GM10266 (cell line): ENCODE data around the gene DERL3.

Source experiments
- DNase-seq: peaks from one replicate; pipeline ENCODE4 v3.0.0; 2012; ENCODE audit errors: extremely low spot score
- CTCF ChIP-seq: IDR thresholded peaks from 2 replicates; pipeline ENCODE4 v1.5.1; 2012; ENCODE audit warnings: mild to moderate bottlenecking, low read depth; ENCODE audit not compliant: control insufficient read depth, insufficient read depth; ENCODE audit errors: missing control alignments

Gene DERL3

DNA sequence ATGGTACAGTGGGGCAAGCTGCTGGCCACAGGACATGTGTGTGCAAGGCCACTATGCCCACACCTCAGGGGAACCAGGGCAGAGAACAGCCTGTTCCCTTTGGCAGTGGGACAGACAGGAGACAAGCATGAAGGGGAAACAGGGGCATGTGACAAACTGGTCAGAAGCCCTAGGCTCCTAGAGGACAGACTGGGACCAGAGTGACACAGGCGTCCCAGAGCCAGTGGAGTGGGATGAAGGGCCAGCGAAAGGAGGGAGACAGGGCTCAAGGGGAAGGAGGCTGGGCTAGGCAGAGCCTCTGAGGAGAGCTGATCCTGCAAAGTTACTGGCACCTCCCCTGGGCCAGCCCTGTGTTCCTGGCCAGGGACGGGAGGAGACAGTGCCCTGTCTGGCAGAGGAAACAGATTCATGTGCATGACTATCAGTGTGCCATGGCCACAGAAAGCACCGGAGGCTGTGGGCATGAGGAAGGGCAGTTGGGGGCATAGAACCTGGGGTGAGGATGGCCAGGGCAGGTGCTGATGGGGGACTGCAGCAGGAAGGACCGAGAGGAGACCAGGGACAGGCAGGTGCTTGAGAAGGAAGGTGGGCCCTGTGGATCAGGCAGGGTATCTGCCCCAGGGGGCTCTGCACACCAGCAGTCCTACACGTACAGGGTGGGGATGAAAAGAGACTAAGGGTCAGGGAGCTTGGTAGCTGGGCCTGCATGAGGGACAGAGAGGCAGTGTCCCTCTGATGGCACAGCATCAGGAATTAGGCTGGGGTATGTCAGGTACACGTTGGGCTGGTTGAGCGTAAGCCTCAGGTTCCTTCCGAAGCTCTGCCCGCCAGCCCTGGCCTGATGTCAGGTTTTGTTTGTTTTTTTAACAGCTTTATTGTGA is 9.8 kb downstream of the DERL3 start:
- no peak for DNase-seq
- TF ChIP-seq CTCF = no peak

- DNase-seq = no peak
- TF ChIP-seq CTCF = no peak
These were observed 11.3 kb downstream of the DERL3 start for GRCh38 chr22:23827351-23827995.

DNA sequence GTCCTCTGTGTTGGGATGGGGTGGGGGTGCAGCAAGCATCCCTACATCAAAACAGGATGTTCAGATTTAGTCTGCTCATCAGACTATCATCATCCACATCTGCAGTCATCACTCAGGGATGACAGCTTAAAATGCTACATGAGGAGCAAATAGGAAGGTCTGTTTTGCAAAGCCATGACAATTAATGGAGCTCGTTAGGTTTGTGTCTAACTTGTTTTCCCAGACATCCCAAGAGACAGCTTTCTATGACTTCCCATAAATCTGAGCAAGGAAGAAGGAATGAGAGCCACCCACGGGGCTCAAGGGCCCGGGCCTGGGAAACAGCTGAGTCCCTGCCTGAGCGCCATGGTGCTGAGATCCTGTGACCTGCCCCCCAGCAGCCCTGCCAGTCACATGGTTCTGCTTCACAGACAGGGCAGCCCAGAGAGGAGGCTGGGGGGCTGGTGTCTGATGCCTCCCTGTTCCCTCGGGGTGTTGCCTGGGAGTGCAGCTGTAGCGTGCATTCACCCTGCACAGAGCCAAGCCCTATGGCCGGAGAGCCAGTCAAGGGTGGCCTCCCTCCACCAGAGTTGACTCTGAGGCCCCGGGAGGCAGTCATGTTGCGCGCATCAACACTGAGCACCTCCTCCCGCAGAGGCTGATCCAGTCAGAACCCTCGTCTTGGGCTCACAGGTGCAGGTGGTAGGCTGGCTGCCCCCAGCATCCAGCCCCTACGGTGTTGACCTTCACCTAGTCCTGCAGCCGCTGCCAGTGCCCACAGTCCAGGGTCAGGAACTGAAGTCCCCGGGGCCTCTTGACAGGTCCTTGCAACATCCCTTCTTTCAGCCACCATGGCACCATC is 12.1 kb downstream of the DERL3 start:
- TF ChIP-seq CTCF = no peak
- DNase-seq = no peak

DNA sequence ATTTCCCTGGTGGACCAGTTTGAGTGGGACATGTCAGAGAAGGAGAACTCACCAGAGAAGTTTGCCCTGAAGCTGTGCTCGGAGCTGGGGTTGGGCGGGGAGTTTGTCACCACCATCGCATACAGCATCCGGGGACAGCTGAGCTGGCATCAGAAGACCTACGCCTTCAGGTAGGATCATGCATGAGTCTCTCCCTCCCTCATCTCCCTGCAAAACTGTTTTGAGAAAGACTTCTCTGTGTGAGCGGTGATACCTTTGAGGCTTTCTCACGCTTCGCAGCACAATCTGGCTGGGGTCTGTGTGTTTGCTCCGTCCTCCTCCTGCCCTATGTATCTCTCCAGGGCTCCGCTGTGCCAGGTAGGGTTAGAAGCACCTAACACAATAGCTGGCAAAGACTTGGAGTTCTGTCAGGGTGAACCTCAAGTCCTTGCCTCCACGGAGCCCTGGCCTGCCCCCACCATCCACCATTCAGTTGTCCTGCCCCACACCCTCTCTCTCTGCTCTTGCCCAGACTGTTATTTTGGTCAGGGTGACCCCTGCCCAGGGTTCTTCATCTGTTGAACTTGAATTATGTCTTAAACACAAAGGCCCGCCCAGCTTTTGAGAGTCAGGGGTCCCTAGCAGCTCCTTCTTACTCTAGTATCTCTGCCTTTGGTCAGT is 13.4 kb downstream of the DERL3 start:
- no peak for TF ChIP-seq CTCF
- no peak for DNase-seq

DNA sequence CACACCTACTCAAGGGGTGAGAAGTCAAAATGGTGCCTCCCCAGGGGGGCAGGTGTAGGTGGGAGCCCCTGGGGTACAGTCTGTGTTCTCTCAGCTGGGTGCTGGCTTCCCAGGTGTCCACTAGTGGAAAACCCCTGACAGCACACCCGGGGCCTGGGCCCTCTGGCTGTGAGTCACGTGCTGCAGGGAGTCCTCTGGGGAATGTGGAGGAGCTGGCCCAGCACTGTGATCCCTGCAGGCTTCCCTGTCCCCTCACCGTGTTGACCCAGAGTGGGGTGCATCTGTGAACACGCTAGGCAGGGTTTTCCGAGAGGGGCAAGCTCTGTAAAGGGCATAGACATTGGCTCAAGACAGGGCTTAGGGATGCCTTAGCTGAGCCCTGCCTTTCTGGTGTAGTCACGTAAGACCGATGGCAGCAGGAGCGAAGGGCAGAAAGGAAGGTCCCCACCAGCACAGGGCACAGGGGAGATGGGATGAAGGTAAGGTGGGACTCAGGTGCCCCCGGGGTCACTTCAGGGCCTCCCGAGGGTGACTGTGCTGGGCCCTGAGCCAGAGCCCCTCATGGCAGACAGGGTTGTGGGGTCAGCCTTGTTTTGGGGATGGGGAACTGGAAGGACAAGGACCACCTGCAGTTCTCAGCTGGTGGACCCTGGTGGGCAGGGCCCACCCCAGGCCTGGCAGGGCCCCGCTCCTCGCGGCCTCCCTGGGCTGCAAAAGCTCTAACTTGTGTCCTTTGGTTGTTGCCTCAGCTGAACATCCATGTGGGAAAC is 14.1 kb downstream of the DERL3 start:
- DNase-seq = no peak
- TF ChIP-seq CTCF = no peak

DNA sequence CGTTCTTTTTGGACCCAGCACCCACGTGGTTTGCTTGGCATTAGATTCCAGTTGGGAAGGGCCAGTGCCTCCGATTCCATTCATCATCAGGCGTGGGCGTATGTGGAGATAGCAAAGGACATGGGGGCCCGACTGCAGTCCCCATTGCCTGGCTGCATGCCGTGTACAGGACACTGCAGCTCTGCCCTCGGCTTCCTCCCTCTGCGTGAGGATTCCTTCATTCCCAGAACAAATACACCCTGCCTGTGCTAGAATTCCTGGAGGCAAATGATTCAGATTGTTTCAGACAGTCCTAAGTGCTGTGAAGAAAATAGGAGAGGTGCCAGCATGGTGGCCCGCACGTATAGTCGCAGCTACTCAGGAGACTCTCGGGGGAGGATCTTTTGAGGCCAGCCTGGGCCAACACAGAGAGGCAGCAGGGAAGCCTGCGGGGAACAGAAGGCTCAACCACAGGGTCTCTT is 15.4 kb downstream of the DERL3 start:
- TF ChIP-seq CTCF = no peak
- DNase-seq = no peak
